ENCODE data around the gene CACNA1I. TPM values are rescaled to one million over a fixed set of nuclear protein-coding genes. Genes with fewer than 3 reads are reported as not detected.

CACNA1I gene
- total RNA-seq, 1 donor from 2014 or later = 3.9 TPM

DNA sequence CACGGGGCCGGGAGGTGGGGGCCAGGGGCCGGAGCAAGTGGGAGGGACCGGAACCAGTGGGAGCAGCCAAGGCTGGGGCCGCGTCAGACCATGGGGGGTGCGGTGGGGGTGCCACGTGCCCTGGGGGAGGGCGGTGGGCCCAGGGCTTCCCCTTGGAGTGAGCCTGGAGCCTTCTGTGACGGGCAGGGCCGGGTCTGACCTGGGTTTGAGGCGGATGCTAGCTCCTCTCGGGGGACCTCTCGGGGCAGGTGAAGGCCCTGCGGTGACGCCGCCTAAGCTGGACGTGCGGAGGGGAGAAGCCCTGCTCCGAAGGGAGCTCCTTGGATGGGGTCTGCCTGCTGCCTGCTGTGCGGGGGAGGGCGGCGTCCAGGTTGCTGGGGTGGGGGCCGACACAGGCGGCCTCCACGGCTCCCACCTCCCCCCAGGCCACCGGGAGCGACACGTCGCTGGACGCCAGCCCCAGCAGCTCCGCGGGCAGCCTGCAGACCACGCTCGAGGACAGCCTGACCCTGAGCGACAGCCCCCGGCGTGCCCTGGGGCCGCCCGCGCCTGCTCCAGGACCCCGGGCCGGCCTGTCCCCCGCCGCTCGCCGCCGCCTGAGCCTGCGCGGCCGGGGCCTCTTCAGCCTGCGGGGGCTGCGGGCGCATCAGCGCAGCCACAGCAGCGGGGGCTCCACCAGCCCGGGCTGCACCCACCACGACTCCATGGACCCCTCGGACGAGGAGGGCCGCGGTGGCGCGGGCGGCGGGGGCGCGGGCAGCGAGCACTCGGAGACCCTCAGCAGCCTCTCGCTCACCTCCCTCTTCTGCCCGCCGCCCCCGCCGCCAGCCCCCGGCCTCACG is 115.0 kb downstream of the CACNA1I start:
- intact Hi-C loops (cut with micrococcal nuclease) = no loop called here

DNA sequence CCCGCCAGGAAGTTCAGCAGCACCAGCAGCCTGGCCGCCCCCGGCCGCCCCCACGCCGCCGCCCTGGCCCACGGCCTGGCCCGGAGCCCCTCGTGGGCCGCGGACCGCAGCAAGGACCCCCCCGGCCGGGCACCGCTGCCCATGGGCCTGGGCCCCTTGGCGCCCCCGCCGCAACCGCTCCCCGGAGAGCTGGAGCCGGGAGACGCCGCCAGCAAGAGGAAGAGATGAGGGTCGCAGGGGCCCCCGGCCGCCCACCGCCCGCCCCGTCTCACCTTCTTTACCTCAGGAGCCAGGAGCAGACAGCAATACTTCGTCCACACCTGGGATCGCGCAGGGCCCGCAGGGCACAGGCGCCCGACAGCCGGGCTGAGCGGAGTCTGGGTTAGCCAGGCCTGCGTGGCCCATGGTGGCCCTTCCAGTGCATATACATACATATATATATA is 115.6 kb downstream of the CACNA1I start:
- intact Hi-C loops (cut with micrococcal nuclease) = no loop called here

DNA sequence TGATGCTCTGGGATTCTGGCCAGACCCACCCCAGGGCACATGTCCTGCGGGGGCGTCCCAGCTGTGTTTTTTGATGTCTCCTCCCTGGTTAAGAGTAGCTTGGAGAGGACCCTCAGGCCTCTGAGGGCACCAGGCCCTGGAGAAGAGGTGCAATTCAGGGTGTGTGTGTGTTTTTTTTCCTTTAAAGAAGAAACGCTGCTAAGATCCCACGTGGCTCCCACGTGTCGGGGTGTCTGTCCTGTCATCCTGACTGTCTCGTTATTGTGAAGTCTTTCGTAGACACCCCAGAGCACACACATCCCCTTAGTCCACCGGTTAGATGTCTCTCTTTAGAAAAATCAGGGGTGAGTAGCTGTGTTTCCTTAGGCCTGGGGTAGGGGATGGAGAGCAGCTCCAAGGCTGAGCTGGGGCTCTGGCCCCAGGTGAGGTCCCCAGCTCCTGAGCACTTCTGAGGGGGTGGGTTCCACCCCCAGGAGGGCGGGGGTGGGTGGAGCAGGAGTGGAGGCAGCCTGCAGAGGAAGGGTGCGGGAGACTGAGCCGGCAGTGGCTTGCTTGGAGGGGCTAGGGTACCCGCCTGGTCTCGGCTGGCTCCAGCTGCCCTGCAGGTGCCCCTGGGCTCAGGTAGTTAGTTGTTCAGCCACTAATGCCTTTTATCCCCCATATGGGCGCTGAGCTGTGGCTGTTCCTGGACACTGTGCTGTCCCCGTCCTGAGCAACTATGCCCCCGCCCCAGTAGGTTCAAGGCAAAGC is 116.4 kb downstream of the CACNA1I start:
- intact Hi-C loops (cut with micrococcal nuclease) = no loop called here

DNA sequence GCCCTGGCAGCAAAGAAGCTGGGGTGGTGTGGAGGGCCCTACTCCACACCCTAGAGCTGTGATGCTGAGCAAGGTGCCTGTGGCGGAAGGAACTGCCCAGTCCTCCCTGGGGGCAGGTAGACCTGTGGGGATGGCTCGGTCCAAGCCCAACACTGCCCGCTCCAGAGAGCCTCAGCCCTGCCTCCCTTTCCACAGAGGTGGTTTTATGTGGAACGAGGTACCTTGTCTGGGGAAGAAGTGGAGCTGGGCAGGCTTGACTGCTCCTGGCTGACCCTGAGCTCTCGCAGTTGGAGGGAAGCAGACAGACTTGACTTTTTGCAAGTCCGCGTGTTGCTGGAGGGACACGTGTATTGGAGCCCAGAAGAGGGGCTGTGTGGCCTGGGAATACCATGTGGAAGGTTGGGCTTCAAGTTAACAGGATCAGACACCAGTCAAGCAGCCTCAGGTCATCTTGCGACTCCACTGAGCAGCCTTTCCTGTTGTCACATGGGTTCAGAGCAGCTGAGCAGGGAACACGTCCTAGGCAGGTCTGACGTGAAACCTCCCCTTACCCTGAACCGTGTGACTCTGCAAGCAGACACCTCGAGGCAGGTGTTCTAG is 117.7 kb downstream of the CACNA1I start:
- intact Hi-C loops (cut with micrococcal nuclease) = no loop called here

DNA sequence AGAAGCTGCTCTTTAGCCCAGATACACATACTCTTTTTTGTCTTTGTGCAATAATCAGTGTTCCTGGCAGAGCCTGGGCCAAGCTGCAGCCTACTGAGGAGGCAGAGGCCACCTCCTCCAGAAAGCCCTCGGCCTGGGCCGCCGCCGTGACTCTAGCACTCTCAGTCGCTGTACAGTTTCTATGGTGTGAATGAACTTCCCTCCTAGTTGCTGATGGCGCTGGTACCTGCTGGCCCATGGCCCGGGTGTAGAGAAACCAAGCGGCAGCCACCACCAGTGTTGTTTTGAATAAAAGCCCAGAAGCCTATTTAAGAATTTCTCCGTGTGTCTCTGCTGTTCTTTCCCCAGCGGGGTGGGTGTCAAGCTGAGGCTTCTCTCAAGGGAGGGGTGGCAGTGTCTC is 118.9 kb downstream of the CACNA1I start:
- intact Hi-C loops (cut with micrococcal nuclease) = no loop called here

DNA sequence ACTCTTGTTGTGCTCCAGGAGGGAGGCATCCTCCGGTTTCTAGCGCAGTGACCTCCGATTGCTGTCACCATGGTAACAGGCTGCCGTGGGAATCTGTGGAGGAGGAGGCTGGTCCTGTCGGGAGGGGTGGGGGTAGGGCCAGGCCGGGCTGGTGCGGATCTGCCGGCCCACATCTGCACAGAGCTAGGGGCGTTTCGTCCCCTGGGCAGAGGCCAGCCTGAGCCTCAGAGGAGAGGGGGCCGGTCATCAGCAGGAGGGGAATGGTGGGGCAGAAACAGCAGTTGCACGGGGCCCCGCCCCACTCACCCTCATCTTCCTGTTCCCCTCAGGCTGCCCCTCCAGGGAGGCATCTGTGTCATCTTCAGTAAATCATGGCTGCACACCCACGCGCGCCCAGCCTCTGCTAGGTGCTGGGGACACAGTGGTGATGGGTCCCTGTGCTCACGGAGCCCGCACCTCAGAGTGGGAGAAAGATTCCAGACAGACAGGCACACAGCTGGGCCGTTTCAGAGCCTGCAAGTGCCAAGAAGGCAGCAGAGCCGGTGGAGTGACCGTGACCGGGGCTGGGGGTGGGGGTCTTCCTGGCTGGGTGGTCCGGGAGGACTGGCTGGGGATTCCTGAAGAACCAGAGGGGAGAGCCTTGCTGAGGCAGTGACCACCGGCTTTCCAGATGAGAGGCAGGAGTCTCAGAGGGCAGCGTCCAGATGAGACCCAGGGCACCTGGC is 120.5 kb downstream of the CACNA1I start:
- intact Hi-C loops (cut with micrococcal nuclease) = no loop called here

DNA sequence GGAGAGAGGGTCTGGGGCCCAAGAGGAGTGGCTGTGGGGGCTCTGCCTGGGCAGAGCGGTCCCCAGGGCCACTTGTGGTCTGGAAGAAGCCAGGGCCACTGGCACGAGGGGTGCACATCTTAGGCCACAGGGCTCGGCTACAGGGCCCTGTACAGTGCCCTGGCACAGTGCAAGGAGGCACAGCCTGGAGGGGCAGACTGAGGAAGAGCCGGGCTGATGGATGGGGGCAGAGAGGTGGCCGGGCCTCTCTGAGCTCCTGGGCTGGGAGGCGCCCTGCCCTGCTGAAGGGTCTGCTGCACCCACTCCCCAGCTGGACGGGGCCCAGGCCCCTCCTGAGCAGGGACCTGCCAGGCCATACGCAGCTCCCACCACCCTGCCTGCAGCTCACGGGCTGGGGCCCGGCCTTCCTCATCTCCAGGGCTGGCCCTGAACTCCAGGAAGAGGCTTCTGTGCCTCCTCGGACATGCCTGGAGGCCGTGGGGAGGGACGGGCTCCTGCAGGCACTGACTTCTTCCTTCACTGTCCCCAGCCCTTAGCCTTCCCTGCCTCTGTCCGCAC is 123.5 kb downstream of the CACNA1I start:
- intact Hi-C loops (cut with micrococcal nuclease) = no loop called here

DNA sequence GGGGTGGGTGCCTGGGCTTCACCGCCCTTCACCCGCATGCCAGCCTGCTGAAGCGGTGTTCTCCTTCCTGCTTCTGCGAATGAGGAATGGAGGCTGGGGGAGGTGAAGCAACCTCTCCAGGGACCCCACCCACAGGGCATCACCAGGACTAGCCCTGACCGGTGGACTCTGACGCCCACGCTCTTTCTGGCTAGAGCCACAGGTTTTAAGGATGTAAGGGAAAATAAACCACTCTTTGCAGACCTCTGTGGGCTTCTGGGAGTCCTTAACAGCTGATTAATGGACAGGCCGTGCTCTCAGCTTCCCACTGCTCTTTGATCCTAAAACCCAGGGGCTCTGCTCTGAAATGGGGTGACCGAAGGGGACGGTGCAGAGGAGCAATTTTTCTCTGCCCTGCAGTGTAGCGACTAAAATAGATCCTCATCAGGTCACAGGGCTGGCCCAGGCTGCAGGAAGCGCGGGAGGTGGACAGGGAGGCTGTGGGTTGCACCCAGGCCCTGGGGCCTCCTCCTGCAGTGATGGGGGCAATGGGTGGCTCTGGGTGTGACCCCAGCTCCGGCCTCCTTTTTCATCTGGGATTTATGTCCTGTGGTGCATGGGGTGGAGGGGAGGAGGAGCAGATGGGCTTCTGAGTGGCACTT is 127.4 kb downstream of the CACNA1I start:
- intact Hi-C loops (cut with micrococcal nuclease) = no loop called here

DNA sequence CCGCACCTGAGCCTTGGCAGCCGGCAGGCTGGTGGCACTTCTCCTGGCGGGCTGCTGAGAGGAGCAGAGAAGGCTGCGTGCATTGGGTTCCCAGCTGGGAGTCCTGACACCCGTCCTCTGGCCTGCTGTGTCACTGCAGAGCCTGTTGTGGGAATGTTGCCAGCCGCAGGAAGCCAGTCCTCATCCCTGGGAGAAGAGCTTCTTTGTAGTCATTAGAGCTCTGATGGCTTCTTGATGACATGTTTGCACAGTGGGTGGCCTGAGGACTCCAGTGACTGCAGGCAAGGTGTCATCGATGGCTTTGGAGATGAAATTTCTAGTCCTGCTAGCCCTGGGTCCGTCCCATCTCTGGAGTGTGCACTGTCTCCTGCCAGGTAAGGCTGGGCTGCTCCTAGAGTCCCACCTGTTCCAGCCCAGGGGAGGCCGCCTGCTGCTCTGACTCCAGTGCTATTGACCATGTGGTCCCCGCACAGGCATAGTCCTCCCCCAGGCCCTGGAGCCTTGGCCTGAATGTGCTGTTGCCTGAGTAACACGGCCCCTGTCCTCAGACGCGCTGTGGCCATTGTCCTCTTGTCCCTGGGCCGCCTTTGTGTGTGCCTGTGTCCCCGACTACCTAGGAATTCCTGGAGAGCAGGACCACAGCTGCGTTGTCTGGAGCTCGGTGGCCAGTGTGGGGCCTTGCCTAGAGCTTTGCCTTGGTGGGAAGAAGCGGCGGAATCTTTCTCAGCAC is 129.2 kb downstream of the CACNA1I start:
- intact Hi-C loops (cut with micrococcal nuclease) = no loop called here

DNA sequence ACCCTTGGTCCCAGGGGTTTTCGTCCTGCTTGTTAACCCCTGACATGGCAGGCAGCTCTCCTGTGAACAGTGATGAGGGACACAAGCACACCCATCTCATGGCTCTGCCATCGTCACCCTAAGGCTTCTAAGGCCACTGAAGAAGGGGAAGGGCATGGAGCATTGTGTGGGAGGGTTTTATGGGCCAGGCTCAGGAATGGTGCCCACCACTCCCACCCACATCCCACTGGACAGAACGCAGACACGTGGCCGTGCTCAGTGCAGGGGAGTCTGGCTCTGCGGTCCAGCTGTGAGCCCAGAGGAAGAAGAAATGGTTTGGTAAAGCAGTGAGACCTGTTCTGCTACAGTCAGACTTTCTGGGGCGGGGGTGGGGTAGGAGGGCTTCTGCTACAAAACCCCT is 130.0 kb downstream of the CACNA1I start:
- intact Hi-C loops (cut with micrococcal nuclease) = no loop called here

DNA sequence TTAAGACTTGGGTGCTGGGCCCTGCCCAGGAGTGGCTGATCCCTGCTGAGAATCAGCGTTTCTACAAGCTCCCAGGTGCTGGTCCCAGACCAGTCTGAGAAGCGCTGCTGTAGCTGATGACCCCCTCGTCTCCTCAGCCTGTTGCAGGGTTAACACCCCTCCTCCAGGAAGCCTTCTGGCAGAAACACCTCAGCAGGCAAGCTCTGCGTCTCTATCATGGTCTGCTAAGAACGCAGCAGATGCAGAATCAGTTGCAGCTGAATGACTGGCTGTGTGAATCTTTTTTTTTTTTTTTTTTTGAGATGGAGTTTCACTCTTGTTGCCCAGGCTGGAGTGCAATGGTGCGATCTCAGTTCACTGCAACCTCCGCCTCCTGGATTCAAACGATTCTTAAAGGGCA is 132.5 kb downstream of the CACNA1I start:
- intact Hi-C loops (cut with micrococcal nuclease) = no loop called here

DNA sequence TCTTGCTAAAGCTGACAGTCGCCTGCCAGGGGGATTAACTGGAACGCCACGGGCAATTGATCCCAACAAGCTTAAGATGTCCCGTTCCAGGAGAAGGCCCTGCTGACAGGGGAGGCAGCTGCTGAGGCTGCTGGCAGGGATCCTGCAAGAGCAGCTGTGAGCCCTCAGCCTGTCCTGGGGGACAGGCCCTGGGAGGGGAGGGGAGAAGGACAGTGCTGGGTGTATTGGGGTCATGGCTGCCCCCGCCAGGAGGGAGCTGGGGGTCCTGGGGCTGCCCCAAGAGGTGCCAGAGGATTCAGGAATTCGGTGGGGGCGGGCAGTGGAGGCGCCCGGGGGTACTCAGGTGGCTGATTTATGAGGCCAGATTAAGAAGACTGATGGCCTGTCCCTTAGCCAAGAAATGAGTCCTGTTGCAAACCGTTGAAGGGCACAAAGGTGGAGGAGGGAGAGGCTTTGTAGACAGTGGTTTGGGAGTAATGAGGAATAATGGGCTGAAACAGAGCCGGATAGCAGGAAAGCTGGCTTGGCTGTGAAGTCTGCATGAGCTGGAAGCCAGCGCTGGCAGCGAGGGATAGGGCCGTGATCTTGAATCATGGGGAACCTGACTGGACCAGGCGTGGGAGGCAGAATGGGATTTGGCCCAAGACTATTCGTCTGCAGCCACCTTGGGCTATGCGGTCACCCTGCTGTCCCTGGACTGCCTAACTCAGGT is 133.5 kb downstream of the CACNA1I start:
- intact Hi-C loops (cut with micrococcal nuclease) = no loop called here

DNA sequence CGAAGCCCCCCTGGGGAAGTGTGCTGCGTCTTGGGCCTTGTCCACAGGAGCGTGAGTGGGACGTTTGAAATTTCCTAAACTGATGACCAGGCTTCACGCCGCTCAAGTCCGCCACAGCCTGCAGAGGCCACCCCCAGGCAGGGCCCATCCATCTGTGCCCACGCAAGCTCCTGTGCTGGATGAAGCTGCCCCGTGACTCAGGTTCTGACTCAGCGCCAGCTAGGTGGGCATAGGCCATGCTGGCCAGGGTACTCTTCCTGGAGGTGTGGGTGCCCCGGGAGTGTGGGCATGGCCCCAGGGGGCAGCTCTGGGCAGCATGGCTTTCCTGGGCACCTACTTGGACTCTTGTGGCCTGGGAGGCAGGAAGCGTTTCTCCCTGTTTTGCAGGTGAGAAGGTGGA is 134.8 kb downstream of the CACNA1I start:
- intact Hi-C loops (cut with micrococcal nuclease) = no loop called here

DNA sequence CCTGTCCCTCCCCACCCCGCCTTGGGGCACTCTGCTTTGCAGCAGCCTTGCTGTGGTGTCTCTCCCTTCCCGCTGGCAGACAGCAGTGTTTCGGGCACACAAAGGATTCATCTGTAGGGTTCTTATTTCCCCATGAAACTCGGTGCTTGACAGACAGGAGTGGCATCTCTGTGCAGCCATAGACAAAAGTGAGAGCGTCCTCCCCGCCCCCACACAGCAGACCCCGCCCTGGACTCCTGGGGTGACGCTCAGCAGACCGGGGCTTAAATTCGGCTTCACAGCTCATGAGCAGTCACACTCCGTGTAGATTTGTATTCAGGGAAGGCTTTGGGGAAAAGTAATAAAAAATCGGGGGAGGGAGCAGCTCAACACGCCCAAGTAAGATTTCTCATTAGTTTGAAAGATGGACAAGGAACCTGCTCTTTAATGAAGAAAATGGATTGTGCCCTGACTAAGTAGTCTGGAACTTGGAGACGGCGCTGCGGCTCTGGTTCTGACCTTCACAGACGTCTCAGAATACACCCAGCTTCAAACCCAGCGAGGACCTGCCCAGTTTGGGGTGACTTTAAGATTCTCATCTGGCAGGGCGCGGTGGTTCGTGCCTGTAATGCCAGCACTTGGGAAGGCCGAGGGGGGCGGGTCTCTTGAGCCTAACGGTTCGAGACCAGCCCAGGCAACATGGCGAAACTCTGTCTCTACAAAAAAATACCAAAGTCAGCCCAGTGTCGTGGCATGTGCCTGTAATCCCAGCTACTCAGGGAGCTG is 136.0 kb downstream of the CACNA1I start:
- intact Hi-C loops (cut with micrococcal nuclease) = no loop called here

DNA sequence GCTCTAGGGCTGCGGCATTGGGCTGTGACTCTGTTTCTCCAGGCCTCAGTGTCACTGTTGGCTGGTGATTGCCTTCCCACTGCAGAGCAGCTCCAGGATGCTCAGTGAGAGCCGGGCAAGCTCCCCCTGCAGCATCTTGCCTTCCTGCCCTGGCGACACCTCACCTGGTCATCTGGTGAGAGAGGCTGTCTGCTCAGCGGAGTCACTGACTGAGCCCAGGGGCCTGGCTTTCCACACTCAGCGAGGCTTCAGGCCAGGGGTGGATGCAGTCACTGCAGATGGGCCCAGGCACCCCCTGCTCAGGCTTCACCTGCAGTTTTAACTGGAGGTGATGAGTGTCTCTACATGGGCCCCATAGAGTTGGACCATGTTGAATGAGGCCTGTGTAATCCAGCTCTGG is 136.8 kb downstream of the CACNA1I start:
- intact Hi-C loops (cut with micrococcal nuclease) = no loop called here

DNA sequence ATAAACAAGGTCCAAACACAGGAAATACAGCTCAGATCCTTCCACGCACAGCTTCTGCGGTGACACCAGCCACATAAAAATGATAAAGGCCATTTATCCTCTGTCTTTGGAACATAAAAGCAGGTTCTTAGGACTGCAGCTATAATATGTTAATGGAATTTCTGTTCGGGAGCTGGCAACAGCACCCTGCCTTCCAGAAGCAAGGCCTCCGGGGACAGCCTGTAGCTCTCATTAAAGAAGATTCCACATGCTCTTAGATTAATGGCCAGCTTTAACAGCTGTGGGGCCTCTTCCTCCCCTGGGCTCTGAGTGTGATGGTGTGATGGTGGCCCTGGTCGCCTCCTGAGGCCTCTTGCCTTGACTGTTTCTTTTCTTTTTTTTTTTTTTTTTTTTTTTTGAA is 137.3 kb downstream of the CACNA1I start:
- intact Hi-C loops (cut with micrococcal nuclease) = no loop called here

DNA sequence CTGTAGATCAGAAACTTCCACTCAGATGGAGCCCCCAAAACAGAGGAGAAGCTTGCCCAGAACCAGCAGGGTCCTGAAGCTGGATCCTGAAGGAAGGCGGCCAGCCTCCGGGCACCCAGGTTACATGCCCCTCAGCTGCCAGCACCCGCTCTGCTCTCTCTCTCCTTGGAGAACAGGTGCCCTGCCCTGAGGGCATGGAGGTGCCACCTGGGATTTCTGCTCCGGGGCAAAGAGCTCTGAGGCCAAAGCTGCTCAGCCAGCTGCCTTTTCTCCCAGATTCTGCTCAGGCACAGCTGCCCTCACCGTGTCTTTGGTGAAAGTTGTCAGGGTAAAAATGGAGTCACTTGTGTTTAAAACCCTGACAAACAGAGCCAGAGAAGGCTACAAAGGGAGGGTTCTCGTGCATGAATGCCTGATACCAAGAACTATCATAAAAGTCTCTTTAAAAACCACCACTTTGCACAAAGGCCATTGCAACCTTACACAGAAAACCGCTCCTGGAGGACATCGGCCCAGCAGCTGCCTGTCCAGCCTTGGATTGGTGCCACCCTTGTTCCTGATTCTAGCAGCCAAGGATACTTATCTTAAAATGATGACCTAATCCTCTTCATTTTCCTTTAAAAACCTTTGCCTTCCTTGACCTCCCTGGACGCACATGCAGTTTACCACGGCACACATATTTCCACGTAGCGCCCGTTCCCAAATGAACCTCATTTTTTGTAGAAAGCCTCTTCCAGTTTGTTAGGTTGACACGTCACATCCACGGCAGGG is 140.0 kb downstream of the CACNA1I start:
- intact Hi-C loops (cut with micrococcal nuclease) = no loop called here

DNA sequence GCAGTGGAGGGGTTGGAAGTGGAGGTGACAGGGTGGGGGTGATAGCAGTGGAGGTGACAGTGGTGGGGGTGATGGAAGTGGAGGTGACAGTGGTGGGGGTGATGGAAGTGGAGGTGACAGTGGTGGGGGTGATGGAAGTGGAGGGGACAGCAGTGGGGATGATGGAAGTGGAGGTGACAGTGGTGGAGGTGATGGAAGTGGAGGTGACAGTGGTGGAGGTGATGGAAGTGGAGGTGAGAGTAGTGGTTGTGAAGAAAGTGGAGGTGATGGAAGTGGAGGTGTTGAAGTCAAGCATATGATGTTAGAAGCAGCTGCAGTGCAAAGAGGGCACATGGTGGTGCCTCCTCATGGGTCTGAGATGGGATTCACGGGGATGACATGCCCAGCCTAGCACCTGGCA is 141.5 kb downstream of the CACNA1I start:
- intact Hi-C loops (cut with micrococcal nuclease) = no loop called here
